Stimulated activated CD4-positive, alpha-beta T cell treated with anti-CD3 and anti-CD28 coated beads, Interleukin-2, amount 100 ng/mL, for 24 hours (primary cell): ENCODE measurements around the gene GUCY1A2.

Source experiments
- DNase-seq, 2 donors: peaks; one replicate each; pipeline ENCODE4 v3.0.0-alpha.2; 2020

GUCY1A2 gene

GRCh38 chr11:106727256-106727655 is 291.0 kb downstream of the GUCY1A2 start:
- DNase-seq: no peak

- DNase-seq: no peak
These were observed 293.9 kb downstream of the GUCY1A2 start for GRCh38 chr11:106724293-106724892.

GRCh38 chr11:106723071-106723470 is 295.2 kb downstream of the GUCY1A2 start:
- DNase-seq: no peak

- DNase-seq: no peak
These were observed 301.1 kb downstream of the GUCY1A2 start for GRCh38 chr11:106717222-106717621.

GRCh38 chr11:106714199-106714598 is 304.1 kb downstream of the GUCY1A2 start:
- DNase-seq: no peak

GRCh38 chr11:106708348-106708747 is 309.9 kb downstream of the GUCY1A2 start:
- DNase-seq: no peak

- DNase-seq: no peak
These were observed 311.9 kb downstream of the GUCY1A2 start for GRCh38 chr11:106706355-106706754.

- DNase-seq: no peak
These were observed 315.5 kb downstream of the GUCY1A2 start for GRCh38 chr11:106702805-106703204.

- no peak for DNase-seq
These were observed 321.2 kb downstream of the GUCY1A2 start for GRCh38 chr11:106697058-106697457.

GRCh38 chr11:106695506-106695905 is 322.8 kb downstream of the GUCY1A2 start:
- no peak for DNase-seq

GRCh38 chr11:106694501-106694900 is 323.8 kb downstream of the GUCY1A2 start:
- DNase-seq: no peak

- DNase-seq: no peak
These were observed 326.4 kb downstream of the GUCY1A2 start for GRCh38 chr11:106691807-106692365.

GRCh38 chr11:106690923-106691322 is 327.4 kb downstream of the GUCY1A2 start:
- DNase-seq: no peak

- no peak for DNase-seq
These were observed 333.3 kb downstream of the GUCY1A2 start for GRCh38 chr11:106684944-106685343.

GRCh38 chr11:106683435-106683834 is 334.8 kb downstream of the GUCY1A2 start:
- no peak for DNase-seq

GRCh38 chr11:106681435-106681834 is 336.8 kb downstream of the GUCY1A2 start:
- DNase-seq: no peak

- no peak for DNase-seq
These were observed 338.7 kb downstream of the GUCY1A2 start for GRCh38 chr11:106679581-106679980.

- no peak for DNase-seq
These were observed 339.1 kb downstream of the GUCY1A2 start for GRCh38 chr11:106679181-106679580.

GRCh38 chr11:106670069-106670468 is 348.2 kb downstream of the GUCY1A2 start:
- no peak for DNase-seq

GRCh38 chr11:106668147-106668546 is 350.1 kb downstream of the GUCY1A2 start:
- DNase-seq: no peak

- DNase-seq: no peak
These were observed 361.6 kb downstream of the GUCY1A2 start for GRCh38 chr11:106656646-106657045.

GRCh38 chr11:106644824-106645223 is 373.5 kb downstream of the GUCY1A2 start:
- no peak for DNase-seq

GRCh38 chr11:106642331-106642730 is 375.9 kb downstream of the GUCY1A2 start:
- no peak for DNase-seq

- DNase-seq: no peak
These were observed 386.0 kb downstream of the GUCY1A2 start for GRCh38 chr11:106632283-106632682.

GRCh38 chr11:106627694-106628093 is 390.6 kb downstream of the GUCY1A2 start:
- DNase-seq: no peak
